ENCODE data around the gene ADPGK.

DNA sequence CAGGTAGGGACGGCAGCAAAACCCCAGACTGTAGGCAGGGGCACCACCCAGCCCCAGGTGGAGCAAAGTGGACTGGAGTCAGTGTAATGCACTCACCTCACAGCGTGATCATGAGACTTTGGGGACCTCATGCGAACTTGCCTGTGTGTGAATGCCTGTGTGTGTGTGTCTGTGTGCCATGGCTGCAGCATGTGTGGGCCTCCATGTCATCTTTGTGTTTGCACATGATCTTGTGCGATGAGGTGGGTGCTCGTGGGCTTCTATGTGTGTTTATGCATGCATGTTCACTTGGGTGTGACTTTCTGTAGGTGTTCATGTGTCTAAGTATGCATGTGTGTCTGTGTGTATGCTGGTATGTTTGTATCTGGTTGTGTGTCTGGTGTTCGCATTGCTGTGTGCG lies 41.2 kb upstream of the ADPGK start:
- TF ChIP-seq, protein P1, sequence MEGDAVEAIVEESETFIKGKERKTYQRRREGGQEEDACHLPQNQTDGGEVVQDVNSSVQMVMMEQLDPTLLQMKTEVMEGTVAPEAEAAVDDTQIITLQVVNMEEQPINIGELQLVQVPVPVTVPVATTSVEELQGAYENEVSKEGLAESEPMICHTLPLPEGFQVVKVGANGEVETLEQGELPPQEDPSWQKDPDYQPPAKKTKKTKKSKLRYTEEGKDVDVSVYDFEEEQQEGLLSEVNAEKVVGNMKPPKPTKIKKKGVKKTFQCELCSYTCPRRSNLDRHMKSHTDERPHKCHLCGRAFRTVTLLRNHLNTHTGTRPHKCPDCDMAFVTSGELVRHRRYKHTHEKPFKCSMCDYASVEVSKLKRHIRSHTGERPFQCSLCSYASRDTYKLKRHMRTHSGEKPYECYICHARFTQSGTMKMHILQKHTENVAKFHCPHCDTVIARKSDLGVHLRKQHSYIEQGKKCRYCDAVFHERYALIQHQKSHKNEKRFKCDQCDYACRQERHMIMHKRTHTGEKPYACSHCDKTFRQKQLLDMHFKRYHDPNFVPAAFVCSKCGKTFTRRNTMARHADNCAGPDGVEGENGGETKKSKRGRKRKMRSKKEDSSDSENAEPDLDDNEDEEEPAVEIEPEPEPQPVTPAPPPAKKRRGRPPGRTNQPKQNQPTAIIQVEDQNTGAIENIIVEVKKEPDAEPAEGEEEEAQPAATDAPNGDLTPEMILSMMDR (conservative IDR thresholded peaks at IDR 0.05; ENCODE audit: low read length): no peak
- no peak for TF ChIP-seq EZH2phosphoT487 (IDR thresholded peaks at IDR 0.05; ENCODE audit: borderline replicate concordance)

Data from Loucy (cell line).